Activated gamma-delta T cell treated with Interleukin-2 at 50 U/mL for 16 hours (primary cell): ENCODE results near the gene SLC4A1AP.
A peak's percentile ranks its signal among the peaks of the same experiment; 100 is the strongest.
"Not testable (repeated sequence)": the region's sequence is repeated elsewhere in the genome, so short reads cannot be mapped to it uniquely, and the experiment has no call there.

Experiments
- DNase-seq: peaks from one replicate; pipeline ENCODE4 v3.0.0-alpha.2; 2020

Gene SLC4A1AP

DNA sequence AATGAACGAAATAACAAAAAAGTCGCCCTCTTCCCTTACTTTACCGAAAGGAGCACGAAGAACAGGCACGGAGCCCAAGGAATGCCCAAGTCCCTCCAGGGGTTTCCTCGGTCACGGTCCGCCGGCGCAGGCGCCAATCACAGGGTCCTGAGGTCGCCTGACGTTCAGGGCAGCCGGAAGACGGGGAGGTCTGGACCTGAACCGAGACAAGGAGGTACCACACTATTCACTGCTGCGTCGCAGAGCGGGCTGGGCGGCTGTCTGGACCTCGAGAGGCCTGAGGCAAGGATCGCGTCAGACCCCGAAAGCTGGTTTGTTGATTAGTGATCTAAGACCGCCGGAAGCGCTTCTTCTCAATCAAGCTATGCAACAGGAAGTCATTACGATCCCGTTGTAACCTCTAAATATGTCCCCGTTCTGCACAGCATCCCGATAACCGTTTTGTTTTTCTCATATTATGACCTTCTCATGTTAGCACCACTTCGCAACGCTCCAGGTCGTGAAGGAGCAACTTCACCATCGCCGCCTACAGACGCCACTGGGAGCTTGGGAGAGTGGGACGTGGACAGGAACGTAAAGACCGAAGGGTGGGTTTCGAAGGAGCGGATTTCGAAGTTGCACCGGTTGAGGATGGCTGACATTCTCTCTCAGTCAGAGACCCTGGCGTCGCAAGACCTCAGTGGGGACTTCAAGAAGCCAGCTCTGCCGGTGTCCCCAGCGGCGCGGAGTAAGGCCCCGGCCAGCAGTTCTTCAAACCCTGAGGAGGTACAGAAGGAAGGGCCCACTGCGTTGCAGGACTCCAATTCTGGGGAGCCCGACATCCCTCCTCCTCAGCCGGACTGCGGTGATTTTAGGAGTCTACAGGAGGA, at the start of gene SLC4A1AP, which contains the start of gene SUPT7L:
TSS of gene SLC4A1AP (plus strand) at position 605 of the 869 bp plus-strand sequence. CDS start at position 631, 26 bp downstream.
TSS of gene SUPT7L (minus strand) at position 330 of the 869 bp plus-strand sequence. CDS start 1,422 bp downstream, outside the sequence.
- DNase-seq = peak; percentile 70

DNA sequence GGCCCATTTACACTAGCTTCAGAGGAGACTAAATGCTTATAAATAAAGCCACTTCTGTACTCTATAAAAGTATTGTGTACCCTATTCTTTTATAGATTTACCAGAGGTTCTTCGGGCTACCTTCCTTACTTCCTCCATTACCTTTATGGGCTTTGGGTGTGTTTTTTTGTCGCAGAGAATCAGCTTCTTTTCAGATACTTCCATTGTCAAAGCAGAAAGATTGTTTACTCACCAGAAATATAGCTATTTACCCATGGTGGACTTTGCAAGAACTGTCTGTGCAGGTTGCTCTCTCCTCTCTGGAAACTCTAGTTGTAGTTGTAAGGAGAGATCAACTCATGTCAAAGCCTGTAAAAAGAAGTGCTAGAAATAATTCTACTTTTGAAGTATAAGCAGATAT, 49.7 kb upstream of the SLC4A1AP start:
- DNase-seq = no peak

DNA sequence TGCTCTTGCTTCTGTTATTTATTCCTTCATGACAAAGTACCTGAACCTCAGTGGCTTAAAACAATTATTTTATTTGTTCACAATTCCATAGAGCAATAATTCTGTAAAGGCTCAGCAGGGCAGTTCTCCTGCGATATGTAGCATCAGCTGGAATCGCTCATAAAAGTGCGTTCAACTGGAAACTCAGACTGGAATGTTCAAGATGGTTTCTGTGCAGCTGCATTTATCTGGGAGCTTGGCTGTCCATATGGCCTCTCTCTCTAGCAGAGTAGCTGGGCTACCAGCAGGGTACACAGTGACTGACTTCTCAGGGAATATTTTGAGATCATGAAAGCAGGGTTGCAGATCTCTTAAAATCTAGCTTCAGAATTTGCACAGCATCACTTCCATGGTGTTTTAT, 48.4 kb upstream of the SLC4A1AP start:
- DNase-seq = no peak

DNA sequence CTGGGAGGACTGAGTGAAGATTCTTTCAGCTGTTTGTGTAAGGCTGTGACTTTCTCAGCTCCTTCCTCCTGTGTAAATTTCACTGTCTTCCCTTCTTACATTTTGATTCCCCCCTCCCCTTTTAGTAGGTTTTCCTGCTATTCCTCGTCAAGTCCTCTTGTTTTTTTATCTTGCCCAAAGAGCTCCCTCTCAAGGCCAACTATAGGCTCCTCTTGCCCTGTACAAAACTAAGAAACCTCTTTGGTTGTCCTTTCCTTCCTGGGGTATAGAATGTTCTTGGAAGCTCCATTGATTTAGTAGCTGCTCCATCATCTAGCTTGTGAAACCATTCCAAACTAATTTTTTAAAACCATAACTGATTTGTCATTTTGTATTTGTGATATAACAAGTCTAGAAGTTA, 42.2 kb upstream of the SLC4A1AP start:
- DNase-seq = no peak

- no peak for DNase-seq
Measured at GRCh38 chr2:27622921-27623384, 40.7 kb upstream of the SLC4A1AP start.

- no peak for DNase-seq
Measured at GRCh38 chr2:27624943-27625342, 38.7 kb upstream of the SLC4A1AP start.

GRCh38 chr2:27626323-27626722, 37.4 kb upstream of the SLC4A1AP start:
- not testable (repeated sequence) for DNase-seq

GRCh38 chr2:27626921-27627320, 36.8 kb upstream of the SLC4A1AP start:
- not testable (repeated sequence) for DNase-seq

- DNase-seq = no peak
Measured at GRCh38 chr2:27627963-27628766, 35.5 kb upstream of the SLC4A1AP start.

- peak; percentile 94 for DNase-seq
Measured at GRCh38 chr2:27628767-27629709, 34.7 kb upstream of the SLC4A1AP start, which contains the start of the genes CCDC121 and GPN1. TSS of gene CCDC121 (minus strand) at chr2:27629012. CDS start at chr2:27627799, 1,213 bp downstream. TSS of gene GPN1 (plus strand) at chr2:27629050. CDS start at chr2:27629059, 9 bp downstream.

- DNase-seq = not testable (repeated sequence)
Measured at GRCh38 chr2:27630257-27630656, 33.4 kb upstream of the SLC4A1AP start.

DNA sequence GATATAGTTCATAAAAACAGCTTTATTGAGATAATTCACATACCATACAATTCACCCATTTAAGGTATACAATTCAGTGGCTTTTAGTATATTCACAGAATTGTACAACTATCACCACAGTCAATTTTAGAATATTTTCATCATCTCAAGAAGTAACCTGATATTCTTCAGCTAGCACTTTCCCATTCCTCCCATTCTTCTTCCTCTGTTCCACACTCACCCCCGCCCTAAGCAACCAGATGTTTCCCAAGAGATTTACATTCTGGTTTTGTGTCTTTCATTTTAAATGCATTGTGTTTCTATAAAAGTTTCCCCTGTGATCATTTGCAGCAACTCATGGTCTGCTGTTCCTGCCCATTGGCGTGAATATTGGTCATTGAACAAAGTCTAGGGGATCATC, 29.4 kb upstream of the SLC4A1AP start:
- no peak for DNase-seq

DNA sequence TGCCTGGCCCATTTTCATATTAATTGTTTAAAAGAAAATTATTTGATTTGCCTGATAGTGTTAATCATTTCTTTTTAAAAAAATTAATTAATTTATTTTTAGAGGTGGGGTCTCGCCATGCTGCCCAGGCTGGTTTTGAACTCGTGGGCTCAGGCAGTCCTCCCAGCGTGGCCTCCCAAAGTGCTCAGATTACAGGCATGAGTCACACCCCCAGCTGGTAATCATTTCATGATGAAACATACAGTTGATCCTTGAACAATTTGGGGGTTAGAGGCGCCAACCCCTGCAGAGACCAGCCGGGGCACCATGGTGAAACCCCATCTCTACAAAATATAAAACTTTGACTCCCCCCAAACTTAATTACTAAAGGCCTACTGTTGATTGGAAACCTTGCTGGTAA, 26.9 kb upstream of the SLC4A1AP start:
- no peak for DNase-seq

GRCh38 chr2:27638037-27638637, 25.6 kb upstream of the SLC4A1AP start:
- no peak for DNase-seq

DNA sequence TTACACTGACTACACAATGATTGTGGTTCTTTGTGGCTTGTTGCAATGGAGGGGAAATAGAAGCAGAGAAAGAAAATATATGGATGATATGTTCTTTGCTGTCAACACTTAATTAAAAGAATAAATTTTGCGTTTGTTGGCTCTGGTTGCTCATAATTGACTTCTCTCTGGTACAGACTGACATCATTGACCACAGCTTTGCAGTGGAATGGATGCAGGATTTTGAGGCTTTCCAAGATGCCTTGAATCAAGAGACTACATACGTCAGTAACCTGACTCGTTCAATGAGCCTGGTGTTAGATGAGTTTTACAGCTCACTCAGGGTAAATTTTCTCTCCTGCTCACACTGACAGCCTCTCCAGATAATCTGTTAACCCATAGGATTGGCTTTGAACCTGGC, 25.0 kb upstream of the SLC4A1AP start:
- DNase-seq = no peak

- no peak for DNase-seq
Measured at GRCh38 chr2:27640722-27641245, 22.9 kb upstream of the SLC4A1AP start.

DNA sequence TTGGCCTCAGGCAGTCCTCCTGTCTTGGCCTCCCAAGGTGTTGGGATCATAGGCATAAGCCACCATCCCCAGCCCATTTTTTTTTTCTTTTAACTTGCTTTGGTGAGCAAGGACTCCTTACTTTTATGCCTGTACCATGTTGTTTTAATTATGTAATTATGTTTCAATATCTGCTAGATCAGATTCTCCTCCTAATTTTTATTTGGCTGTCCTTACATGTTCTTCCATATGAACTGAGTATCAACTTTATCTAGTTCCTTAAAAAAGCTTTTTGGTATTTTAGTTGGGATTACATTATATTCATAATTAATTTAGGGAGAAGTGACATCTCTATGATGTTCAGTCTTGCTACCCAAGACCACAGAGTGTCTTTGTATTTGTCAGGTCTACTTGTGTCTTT, 18.5 kb upstream of the SLC4A1AP start:
- DNase-seq = no peak

- DNase-seq = no peak
Measured at GRCh38 chr2:27647289-27647688, 16.4 kb upstream of the SLC4A1AP start.

- DNase-seq = no peak
Measured at GRCh38 chr2:27647737-27648136, 16.0 kb upstream of the SLC4A1AP start.

- no peak for DNase-seq
Measured at GRCh38 chr2:27651056-27651455, 12.6 kb upstream of the SLC4A1AP start.

DNA sequence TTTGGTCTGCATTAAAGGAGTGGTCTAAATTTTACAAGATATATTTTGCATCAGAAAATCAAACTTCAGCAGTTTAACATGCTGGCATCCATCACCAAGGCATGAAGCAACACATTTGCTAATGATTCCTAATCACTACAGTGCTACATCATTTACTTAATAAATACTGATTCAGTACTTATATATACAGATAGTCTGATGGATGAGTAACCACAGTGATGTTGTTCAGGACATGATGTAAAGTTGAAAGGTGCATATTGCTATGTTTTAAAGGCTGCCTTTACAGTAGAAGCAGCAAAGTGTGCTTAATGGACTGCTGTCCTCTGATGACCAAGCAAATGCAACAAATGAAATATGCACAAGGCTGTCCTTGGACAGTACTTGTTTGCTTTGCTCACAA, 11.3 kb upstream of the SLC4A1AP start:
- no peak for DNase-seq

GRCh38 chr2:27652790-27653189, 10.9 kb upstream of the SLC4A1AP start:
- DNase-seq = no peak
